Measurements from ENCODE around the gene LRRIQ1. TPM values are rescaled to one million over a fixed set of nuclear protein-coding genes. Genes with fewer than 3 reads are reported as not detected.

LRRIQ1 gene
- total and polyA plus RNA-seq, 2 donors from 2014 or later, result 2.4 to 8.5 TPM

- Histone ChIP-seq H3K9ac (ENCODE audit: low read length in 3 of 3) (no peak overlapping the region), H3K4me1 (ENCODE audit: control insufficient read depth in 2 of 3, insufficient read depth in 2 of 3, low read depth in 1 of 3, low read length in 3 of 3) (no peaks in the 10 kb centered on the region), H3K4me3 (ENCODE audit: low read length in 3 of 3) (no peak overlapping the region), H3K36me3 (ENCODE audit: control insufficient read depth in 2 of 3, insufficient read depth in 3 of 3, low read length in 3 of 3) (no peaks in the 10 kb centered on the region), H3K27ac (ENCODE audit: low read depth in 2 of 2, low read length in 2 of 2) (no peak overlapping the region), H3K9me3 (ENCODE audit: control insufficient read depth in 2 of 3, insufficient read depth in 1 of 3, low read length in 3 of 3) (peaks cover 0 to 3% (median 0%) of the 10 kb centered on the region in 3 donors), H3K27me3 (ENCODE audit: control insufficient read depth, insufficient read depth, low read length) (no peaks in the 10 kb centered on the region)
- DNase-seq (no peak), FAIRE-seq (no peak)
- intact Hi-C loops (cut with DNase I), result no loop called here
- TF ChIP-seq CTCF (IDR thresholded peaks at IDR 0.05; ENCODE audit: borderline replicate concordance, extremely low read depth, insufficient read depth), result no peak
These were observed 53.6 kb downstream of the LRRIQ1 start for GRCh38 chr12:85089792-85090191.

GRCh38 chr12:85092814-85093370 is 56.7 kb downstream of the LRRIQ1 start:
- Histone ChIP-seq H3K9me3 (ENCODE audit: control insufficient read depth in 2 of 3, insufficient read depth in 1 of 3, low read length in 3 of 3) (no peaks in the 10 kb centered on the region), H3K4me1 (ENCODE audit: control insufficient read depth in 2 of 3, insufficient read depth in 2 of 3, low read depth in 1 of 3, low read length in 3 of 3) (no peaks in the 10 kb centered on the region), H3K27me3 (ENCODE audit: control insufficient read depth, insufficient read depth, low read length) (no peaks in the 10 kb centered on the region), H3K27ac (ENCODE audit: low read depth in 2 of 2, low read length in 2 of 2) (no peak overlapping the region), H3K4me3 (ENCODE audit: low read length in 3 of 3) (no peak overlapping the region), H3K9ac (ENCODE audit: low read length in 3 of 3) (no peak overlapping the region), H3K36me3 (ENCODE audit: control insufficient read depth in 2 of 3, insufficient read depth in 3 of 3, low read length in 3 of 3) (no peaks in the 10 kb centered on the region)
- DNase-seq (no peak), FAIRE-seq (no peak)
- intact Hi-C loops (cut with DNase I), result no loop called here
- no peak for TF ChIP-seq CTCF (IDR thresholded peaks at IDR 0.05; ENCODE audit: borderline replicate concordance, extremely low read depth, insufficient read depth)

GRCh38 chr12:85095501-85095900 is 59.4 kb downstream of the LRRIQ1 start:
- H3K27me3 ChIP-seq (ENCODE audit: control insufficient read depth, insufficient read depth, low read length), result no peaks in the 10 kb centered on the region
- FAIRE-seq, result no peak
- H3K36me3 ChIP-seq (ENCODE audit: control insufficient read depth in 2 of 3, insufficient read depth in 3 of 3, low read length in 3 of 3), result no peaks in the 10 kb centered on the region
- no peak for TF ChIP-seq CTCF (IDR thresholded peaks at IDR 0.05; ENCODE audit: borderline replicate concordance, extremely low read depth, insufficient read depth)
- no peak for DNase-seq
- no peak overlapping the region for H3K27ac ChIP-seq (ENCODE audit: low read depth in 2 of 2, low read length in 2 of 2)
- no peak overlapping the region for H3K9ac ChIP-seq (ENCODE audit: low read length in 3 of 3)
- intact Hi-C loops (cut with DNase I), result no loop called here
- no peak overlapping the region for H3K4me3 ChIP-seq (ENCODE audit: low read length in 3 of 3)
- no peaks in the 10 kb centered on the region for H3K9me3 ChIP-seq (ENCODE audit: control insufficient read depth in 2 of 3, insufficient read depth in 1 of 3, low read length in 3 of 3)
- no peaks in the 10 kb centered on the region for H3K4me1 ChIP-seq (ENCODE audit: control insufficient read depth in 2 of 3, insufficient read depth in 2 of 3, low read depth in 1 of 3, low read length in 3 of 3)

- H3K4me3 ChIP-seq (ENCODE audit: low read length in 3 of 3), result no peak overlapping the region
- no peak for TF ChIP-seq CTCF (IDR thresholded peaks at IDR 0.05; ENCODE audit: borderline replicate concordance, extremely low read depth, insufficient read depth)
- no peak overlapping the region for H3K27ac ChIP-seq (ENCODE audit: low read depth in 2 of 2, low read length in 2 of 2)
- H3K36me3 ChIP-seq (ENCODE audit: control insufficient read depth in 2 of 3, insufficient read depth in 3 of 3, low read length in 3 of 3), result no peaks in the 10 kb centered on the region
- FAIRE-seq (no peak), DNase-seq (no peak)
- H3K9ac ChIP-seq (ENCODE audit: low read length in 3 of 3), result no peak overlapping the region
- intact Hi-C loops (cut with DNase I), result no loop called here
- no peaks in the 10 kb centered on the region for H3K27me3 ChIP-seq (ENCODE audit: control insufficient read depth, insufficient read depth, low read length)
- H3K9me3 ChIP-seq (ENCODE audit: control insufficient read depth in 2 of 3, insufficient read depth in 1 of 3, low read length in 3 of 3), result no peaks in the 10 kb centered on the region
- H3K4me1 ChIP-seq (ENCODE audit: control insufficient read depth in 2 of 3, insufficient read depth in 2 of 3, low read depth in 1 of 3, low read length in 3 of 3), result no peaks in the 10 kb centered on the region
These were observed 94.5 kb downstream of the LRRIQ1 start for GRCh38 chr12:85130646-85131045.

Data from kidney (tissue), 14 donors.